Endothelial cell of umbilical vein (primary cell): ENCODE data around the gene PELI2. TPM values are rescaled to one million over a fixed set of nuclear protein-coding genes. Genes with fewer than 3 reads are reported as not detected.

Experiments used
- BruUV-seq: library from RNA; stranded (reverse); fragments of 400-500 nt; replicated peaks from 2 replicates; lab custom pipeline; 2021; lab: Mats Ljungman, UMichigan
- CTCF ChIA-PET: fragments of 300-600, 350-600 bp; sonication (Branson Sonifier 250); formaldehyde crosslinking; loops from one replicate; lab custom pipeline; 2021; ENCODE audit warnings: antibody characterized with exemption, inconsistent platforms; lab: Charles Lee
- POLR2A ChIA-PET: fragments of 300-600, 350-600 bp; sonication (Branson Sonifier 250); formaldehyde crosslinking; loops from one replicate; lab custom pipeline; 2021; ENCODE audit warnings: antibody characterized with exemption, inconsistent platforms; lab: Charles Lee
- DNase-seq: peaks from one replicate; pipeline ENCODE4 v3.0.0-alpha.2; 2011; ENCODE audit warnings: low read depth, low spot score
- FAIRE-seq: peaks from 2 replicates; lab custom pipeline; 2011; peaks lifted over from hg19 to GRCh38; lab: Jason Lieb, UNC
- H2AFZ ChIP-seq: 2 replicates; pipeline ENCODE4 v1.6.0; 2012; ENCODE audit warnings: low read depth, low read length, control low read depth, inconsistent platforms
- H3K27ac ChIP-seq: 2 replicates; pipeline ENCODE4 v1.5.1; 2011; ENCODE audit warnings: low read depth, mild to moderate bottlenecking, control low read depth, low read length, moderate library complexity; ENCODE audit not compliant: insufficient read depth
- H3K27me3 ChIP-seq, 2 experiments: 2 replicates each; pipeline versions ENCODE4 v1.6.0 to v1.6.1; 2011; ENCODE audit warnings: low read length in 2 of 2, mixed read lengths in 1 of 2; ENCODE audit not compliant: control insufficient read depth in 2 of 2, insufficient read depth in 2 of 2
- H3K36me3 ChIP-seq, 2 experiments: 2 replicates in 1 of 2; 3 replicates in 1 of 2; pipeline ENCODE4 v1.5.1; 2011; ENCODE audit warnings: low read length in 2 of 2, mild to moderate bottlenecking in 1 of 2, moderate library complexity in 1 of 2; ENCODE audit not compliant: control insufficient read depth in 2 of 2, insufficient read depth in 2 of 2; ENCODE audit errors: extremely low read depth in 1 of 2
- H3K4me1 ChIP-seq: 3 replicates; pipeline ENCODE4 v1.5.1; 2011; ENCODE audit warnings: mild to moderate bottlenecking, low read length; ENCODE audit not compliant: control insufficient read depth, insufficient read depth; ENCODE audit errors: extremely low read depth
- H3K4me2 ChIP-seq: 2 replicates; pipeline ENCODE4 v1.6.1; 2011; ENCODE audit warnings: low read length, control low read depth, mixed read lengths; ENCODE audit not compliant: insufficient read depth
- H3K4me3 ChIP-seq, 3 experiments: fragments of 200-600 bp in 1 of 3; sonication (generic), shearing (Covaris generic) in 1 of 3; replicated peaks in 1 of 3; 2 replicates each; pipeline ENCODE4 v1.5.1; 2011 to 2016; ENCODE audit warnings: control low read depth in 3 of 3, low read length in 3 of 3, mild to moderate bottlenecking in 2 of 3, inconsistent platforms in 1 of 3, low read depth in 1 of 3, moderate library complexity in 1 of 3; ENCODE audit not compliant: insufficient read depth in 1 of 3
- H3K79me2 ChIP-seq: 2 replicates; pipeline ENCODE4 v1.6.0; 2012; ENCODE audit warnings: low read length, inconsistent platforms; ENCODE audit not compliant: control insufficient read depth, insufficient read depth
- H3K9ac ChIP-seq: replicated peaks from 2 replicates; pipeline ENCODE3; 2011; ENCODE audit warnings: low read length, control low read depth; ENCODE audit not compliant: insufficient read depth; ENCODE audit errors: extremely low read depth
- H3K9me1 ChIP-seq: replicated peaks from 3 replicates; pipeline ENCODE4 v1.6.0; 2011; ENCODE audit warnings: mild to moderate bottlenecking, low read length; ENCODE audit not compliant: control insufficient read depth, insufficient read depth; ENCODE audit errors: extremely low read depth
- H3K9me3 ChIP-seq: replicated peaks from 2 replicates; pipeline ENCODE4 v1.5.1; 2012; ENCODE audit warnings: low read length, inconsistent platforms; ENCODE audit not compliant: control insufficient read depth, insufficient read depth
- H4K20me1 ChIP-seq: replicated peaks from 2 replicates; pipeline ENCODE3; 2011; ENCODE audit warnings: mild to moderate bottlenecking, low read length; ENCODE audit not compliant: control insufficient read depth, insufficient read depth; ENCODE audit errors: extremely low read depth
- CTCF ChIP-seq, 2 donors: IDR thresholded peaks; 1 replicate in 1 of 2; 2 replicates in 1 of 2; pipeline ENCODE4 v1.5.1; 2011; ENCODE audit warnings: low read length in 2 of 2, mild to moderate bottlenecking in 2 of 2, moderate library complexity in 2 of 2, control low read depth in 1 of 2, inconsistent platforms in 1 of 2, low read depth in 1 of 2; ENCODE audit not compliant: insufficient read depth in 1 of 2; ENCODE audit errors: extremely low read depth in 1 of 2
- JUN ChIP-seq: IDR thresholded peaks from 2 replicates; pipeline ENCODE4 v1.6.1; 2011; ENCODE audit warnings: borderline replicate concordance, low read depth; ENCODE audit not compliant: insufficient read length, insufficient read depth
- MYC ChIP-seq: IDR thresholded peaks from one replicate; pipeline ENCODE4 v1.6.1; 2011; ENCODE audit warnings: mild to moderate bottlenecking, low read depth, low read length
- POLR2A ChIP-seq: IDR thresholded peaks from 2 replicates; pipeline ENCODE4 v1.6.1; 2012; ENCODE audit warnings: low read depth, mild to moderate bottlenecking, control low read depth, low read length
- POLR2AphosphoS5 ChIP-seq: IDR thresholded peaks from 2 replicates; pipeline ENCODE4 v1.6.1; 2012; ENCODE audit warnings: low read depth, mild to moderate bottlenecking, control low read depth, low read length, moderate library complexity; ENCODE audit not compliant: insufficient read depth
- dilution Hi-C: fragments of 300-500 bp; cut with MboI; formaldehyde crosslinking; loops from one replicate; pipeline ENCODE4 v1.15.0; 2019; ENCODE audit warnings: low sequenced_read_pairs; ENCODE audit not compliant: extremely low pct_ligation_motif_present
- intact Hi-C: fragments of 100-400 bp; cut with micrococcal nuclease; formaldehyde crosslinking; loops from one replicate; pipeline ENCODE4 v1.10.0; 2022
- polyA plus RNA-seq, 4 experiments: library from polyadenylated mRNA; depleted of rRNA in 3 of 4; stranded (reverse) in 3 of 4; unstranded in 1 of 4; fragments of >200 nt; gene quantifications; 2 replicates each; pipeline versions ENCODE4 v1.2.1 to v1.2.3, GENCODE V29; 2011 to 2012; ENCODE audit warnings: missing spikeins in 1 of 4
- total RNA-seq: library from RNA; stranded (reverse); gene quantifications from 2 replicates; pipeline ENCODE4 v1.2.3, GENCODE V29; 2021

Gene PELI2
- total and polyA plus RNA-seq, 2 donors (not counting 3 experiments of a cell fraction or from before 2014, with no cell fraction given) = 11.5 to 13.0 TPM

- TF ChIP-seq MYC (no peak), POLR2A (no peak), CTCF (IDR thresholded peaks at IDR 0.05; ENCODE audit: extremely low read depth in 1 of 2, insufficient read depth in 1 of 2, low read depth in 1 of 2, low read length in 2 of 2) (no peak), JUN (no peak), POLR2AphosphoS5 (no peak)
- Histone ChIP-seq H3K27ac (no peak overlapping the region), H3K36me3 (no peaks in the 10 kb centered on the region), H3K9me1 (no peaks in the 10 kb centered on the region), H3K4me3 (no peak overlapping the region), H3K4me2 (no peak overlapping the region), H3K4me1 (peaks cover 10% of the 10 kb centered on the region), H2AFZ (no peak overlapping the region), H4K20me1 (no peaks in the 10 kb centered on the region), H3K79me2 (no peaks in the 10 kb centered on the region), H3K27me3 (no peaks in the 10 kb centered on the region), H3K9me3 (no peaks in the 10 kb centered on the region), H3K9ac (no peak overlapping the region)
- intact Hi-C loops (loop anchor here (5.0 kb wide), 1 partner anchor 104 kb away; the partner anchor contains the start of gene PELI2), dilution Hi-C loops (no loop called here)
- ChIA-PET CTCF (interaction anchor here (1.2 to 3.4 kb wide), 4 partner anchors 15 to 515 kb away, joined by 3 to 11 read pairs (median 5); no protein-coding TSS in a partner anchor), POLR2A (no interaction called here)
- no TSS peak for BruUV-seq
- DNase-seq (no peak), FAIRE-seq (no peak)
Measured at GRCh38 chr14:56221382-56222128, 103.3 kb downstream of the PELI2 start.
